ENCODE measurements around the gene C1orf210. TPM values are rescaled to one million over a fixed set of nuclear protein-coding genes. Genes with fewer than 3 reads are reported as not detected.

The C1orf210 gene
- total RNA-seq, 1 experiment from 2014 or later, result 1.5 TPM

DNA sequence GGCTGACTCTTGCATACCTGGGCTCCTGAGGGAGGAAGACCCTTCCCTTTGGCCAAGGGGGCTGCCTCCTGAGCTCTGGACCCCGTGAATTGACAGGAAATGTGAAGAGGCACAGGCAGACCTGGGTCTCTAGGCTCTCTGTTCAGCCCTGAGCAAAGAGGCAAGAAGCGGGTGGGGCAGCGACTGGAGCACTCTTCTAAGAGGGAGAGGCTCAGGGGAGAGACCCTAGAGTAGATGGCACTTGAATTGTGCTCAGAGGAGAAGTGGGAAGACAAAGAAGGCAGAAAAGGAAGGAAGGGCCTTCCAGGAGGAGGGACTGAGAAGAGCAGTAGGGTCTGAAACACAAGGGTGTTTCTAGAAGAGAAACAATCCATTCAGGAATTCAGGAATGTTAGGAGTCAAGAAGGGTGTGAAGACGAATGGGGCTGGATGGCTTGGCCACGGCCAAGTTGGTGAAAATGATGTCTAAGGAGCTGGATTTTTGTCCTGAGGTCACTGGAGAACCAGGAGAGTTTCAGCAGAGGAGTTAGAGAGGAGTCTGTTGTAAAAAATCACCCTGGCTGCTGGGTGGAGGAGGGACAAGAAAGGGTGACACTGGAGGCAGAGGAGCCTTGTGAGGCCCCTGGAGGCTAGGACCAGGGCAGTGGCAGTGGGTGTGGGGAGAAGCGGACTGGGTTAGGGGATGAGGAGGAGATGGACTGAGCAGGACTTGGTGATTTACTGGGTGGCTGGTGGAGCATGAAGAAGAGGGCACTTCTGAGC, 20.7 kb upstream of the C1orf210 start:
- Histone ChIP-seq H3K27me3 (ENCODE audit: control insufficient read depth, insufficient read depth, low read length) (no peaks in the 10 kb centered on the region), H3K36me3 (replicated peaks; ENCODE audit: control insufficient read depth, insufficient read depth, low read length) (no peaks in the 10 kb centered on the region), H3K4me3 (ENCODE audit: insufficient read depth, low read depth, low read length) (no peak overlapping the region)
- no peak for DNase-seq

- DNase-seq, result no peak
- no peak overlapping the region for H3K4me3 ChIP-seq (ENCODE audit: insufficient read depth, low read depth, low read length)
- no peaks in the 10 kb centered on the region for H3K27me3 ChIP-seq (ENCODE audit: control insufficient read depth, insufficient read depth, low read length)
- H3K36me3 ChIP-seq (replicated peaks; ENCODE audit: control insufficient read depth, insufficient read depth, low read length), result no peaks in the 10 kb centered on the region
Measured at GRCh38 chr1:43305461-43305860, 20.1 kb upstream of the C1orf210 start.

- H3K36me3 ChIP-seq (replicated peaks; ENCODE audit: control insufficient read depth, insufficient read depth, low read length), result no peaks in the 10 kb centered on the region
- no peak for DNase-seq
- H3K27me3 ChIP-seq (ENCODE audit: control insufficient read depth, insufficient read depth, low read length), result no peaks in the 10 kb centered on the region; the same call in 1 of the 2 replicates
- H3K4me3 ChIP-seq (ENCODE audit: insufficient read depth, low read depth, low read length), result no peak overlapping the region
Measured at GRCh38 chr1:43304771-43305300, 19.5 kb upstream of the C1orf210 start.

DNA sequence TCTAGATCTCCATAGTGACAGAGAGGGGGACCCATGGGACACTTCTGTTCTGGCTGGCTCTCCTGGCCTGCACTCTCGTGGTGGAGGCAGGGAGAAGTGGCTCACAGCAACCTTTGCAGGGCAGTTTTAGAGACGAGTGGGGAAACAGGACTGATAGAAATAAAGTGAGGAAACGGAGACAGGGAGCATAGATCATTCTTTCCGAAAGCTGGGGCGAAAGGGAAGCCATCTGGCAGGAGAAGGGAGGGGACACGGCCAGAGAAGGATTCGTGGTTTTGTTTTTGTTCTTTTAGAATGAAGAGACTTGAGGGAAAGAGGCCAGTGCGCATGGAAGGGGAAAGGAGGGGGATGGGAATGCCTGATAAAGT, 18.9 kb upstream of the C1orf210 start:
- Histone ChIP-seq H3K36me3 (replicated peaks; ENCODE audit: control insufficient read depth, insufficient read depth, low read length) (no peaks in the 10 kb centered on the region), H3K27me3 (ENCODE audit: control insufficient read depth, insufficient read depth, low read length) (no peaks in the 10 kb centered on the region; the same call in 1 of the 2 replicates), H3K4me3 (ENCODE audit: insufficient read depth, low read depth, low read length) (no peak overlapping the region)
- no peak for DNase-seq

DNA sequence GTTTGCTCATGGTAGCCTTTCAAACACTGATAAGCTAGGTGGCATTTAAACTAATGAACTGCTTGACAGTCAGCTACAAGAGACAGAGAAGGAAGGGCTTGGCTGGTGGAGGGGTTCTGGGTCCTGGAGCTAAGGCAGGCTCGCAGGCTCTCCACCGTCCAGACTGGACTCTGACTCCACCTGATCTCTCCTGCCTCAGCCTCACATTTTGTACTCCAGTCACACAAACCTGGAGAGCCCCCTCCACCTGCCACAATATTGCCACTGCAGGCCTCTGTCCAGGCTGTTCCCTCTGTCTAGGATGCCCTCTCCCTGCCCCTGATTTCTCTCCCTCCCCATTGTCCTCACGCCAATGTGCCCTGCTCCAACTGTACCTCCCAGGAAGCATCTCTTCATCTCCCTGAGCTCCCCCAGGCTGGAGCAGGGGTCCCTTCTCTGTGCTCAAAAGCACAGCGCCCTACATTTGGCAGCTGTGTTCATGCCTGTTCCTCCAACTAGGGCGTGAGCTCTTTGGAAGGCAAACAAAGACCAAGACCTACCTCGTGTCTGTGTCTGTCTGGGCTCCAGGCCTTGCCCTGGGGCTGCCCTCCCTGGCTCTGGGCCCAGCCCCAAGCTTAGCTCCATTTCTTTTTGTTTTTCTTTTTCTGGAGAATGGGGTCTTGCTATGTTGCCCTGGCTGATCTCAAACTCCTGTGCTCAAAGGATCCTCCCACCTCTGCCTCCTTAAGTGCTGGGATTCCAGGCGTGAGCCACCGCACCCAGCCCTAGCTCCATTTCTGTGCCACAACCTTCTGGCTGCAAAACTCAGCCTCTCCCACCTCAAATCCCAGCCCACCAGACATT, 18.3 kb upstream of the C1orf210 start:
- DNase-seq, result no peak
- Histone ChIP-seq H3K27me3 (ENCODE audit: control insufficient read depth, insufficient read depth, low read length) (no peaks in the 10 kb centered on the region; the same call in 1 of the 2 replicates), H3K4me3 (ENCODE audit: insufficient read depth, low read depth, low read length) (no peak overlapping the region), H3K36me3 (replicated peaks; ENCODE audit: control insufficient read depth, insufficient read depth, low read length) (no peaks in the 10 kb centered on the region)

- H3K27me3 ChIP-seq (ENCODE audit: control insufficient read depth, insufficient read depth, low read length), result no peaks in the 10 kb centered on the region; the same call in 1 of the 2 replicates
- H3K36me3 ChIP-seq (replicated peaks; ENCODE audit: control insufficient read depth, insufficient read depth, low read length), result no peaks in the 10 kb centered on the region
- H3K4me3 ChIP-seq (ENCODE audit: insufficient read depth, low read depth, low read length), result no peak overlapping the region
- DNase-seq, result no peak
Measured at GRCh38 chr1:43302721-43303470, 17.5 kb upstream of the C1orf210 start.

DNA sequence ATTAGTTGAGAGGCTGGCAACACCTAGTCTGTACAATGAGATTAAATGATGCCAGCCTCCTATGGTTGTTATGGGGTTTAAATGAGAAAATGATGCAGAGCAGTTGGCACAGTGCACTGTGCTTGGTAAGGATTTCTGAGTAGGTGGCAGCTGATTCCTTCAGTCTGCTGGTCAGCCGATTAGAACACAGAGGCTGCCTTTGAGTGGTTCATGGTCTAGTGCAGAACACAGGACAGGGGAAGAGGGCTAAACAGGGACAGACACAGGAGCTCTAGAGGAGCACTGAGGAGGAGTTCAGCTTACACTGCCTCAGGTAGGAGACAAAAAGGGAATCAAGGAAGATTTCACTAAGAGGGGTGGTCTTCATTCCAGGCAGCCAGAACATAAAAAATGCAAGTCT, 16.8 kb upstream of the C1orf210 start:
- no peak for DNase-seq
- no peak overlapping the region for H3K4me3 ChIP-seq (ENCODE audit: insufficient read depth, low read depth, low read length)
- H3K27me3 ChIP-seq (ENCODE audit: control insufficient read depth, insufficient read depth, low read length), result no peaks in the 10 kb centered on the region; the same call in 1 of the 2 replicates
- no peaks in the 10 kb centered on the region for H3K36me3 ChIP-seq (replicated peaks; ENCODE audit: control insufficient read depth, insufficient read depth, low read length)

GRCh38 chr1:43300378-43301094, 15.2 kb upstream of the C1orf210 start, which contains the start of gene TIE1:
Gene TIE1 (plus strand): TSS chr1:43300982. CDS start chr1:43301072, 90 bp downstream.
- no peak for DNase-seq
- Histone ChIP-seq H3K4me3 (ENCODE audit: insufficient read depth, low read depth, low read length) (no peak within 1 kb of the TSS), H3K36me3 (replicated peaks; ENCODE audit: control insufficient read depth, insufficient read depth, low read length) (no peaks in the 10 kb centered on the region), H3K27me3 (ENCODE audit: control insufficient read depth, insufficient read depth, low read length) (no peaks in the 10 kb centered on the region; the same call in 1 of the 2 replicates)

DNA sequence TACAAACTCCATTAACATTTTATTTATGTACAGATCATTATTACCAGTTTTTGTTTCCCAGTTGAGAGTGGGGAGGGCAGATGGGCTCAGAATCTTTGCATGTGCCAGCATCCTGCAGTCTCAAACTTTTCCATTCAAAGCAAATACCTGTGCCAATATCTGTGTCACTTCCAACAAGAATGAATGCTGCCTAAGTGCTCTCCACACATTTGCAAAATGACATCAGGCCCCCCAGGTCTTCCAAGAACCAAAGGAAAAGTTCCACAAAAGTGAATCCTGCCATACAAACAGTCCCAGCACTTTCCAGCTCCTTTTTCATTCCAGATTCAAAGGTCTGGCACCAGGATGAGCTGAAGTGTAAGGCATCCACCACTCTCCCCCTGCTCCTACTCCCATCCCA, 13.7 kb upstream of the C1orf210 start:
- Histone ChIP-seq H3K36me3 (replicated peaks; ENCODE audit: control insufficient read depth, insufficient read depth, low read length) (no peaks in the 10 kb centered on the region), H3K4me3 (ENCODE audit: insufficient read depth, low read depth, low read length) (no peak overlapping the region), H3K27me3 (ENCODE audit: control insufficient read depth, insufficient read depth, low read length) (no peaks in the 10 kb centered on the region; the same call in 1 of the 2 replicates)
- no peak for DNase-seq

GRCh38 chr1:43298055-43298454, 12.7 kb upstream of the C1orf210 start:
- DNase-seq, result no peak
- H3K36me3 ChIP-seq (replicated peaks; ENCODE audit: control insufficient read depth, insufficient read depth, low read length), result no peaks in the 10 kb centered on the region
- H3K27me3 ChIP-seq (ENCODE audit: control insufficient read depth, insufficient read depth, low read length), result no peaks in the 10 kb centered on the region; the same call in 1 of the 2 replicates
- H3K4me3 ChIP-seq (ENCODE audit: insufficient read depth, low read depth, low read length), result no peak overlapping the region

- DNase-seq, result no peak
- Histone ChIP-seq H3K4me3 (ENCODE audit: insufficient read depth, low read depth, low read length) (no peak overlapping the region), H3K36me3 (replicated peaks; ENCODE audit: control insufficient read depth, insufficient read depth, low read length) (no peaks in the 10 kb centered on the region), H3K27me3 (ENCODE audit: control insufficient read depth, insufficient read depth, low read length) (no peaks in the 10 kb centered on the region; the same call in 1 of the 2 replicates)
Measured at GRCh38 chr1:43296207-43296606, 10.8 kb upstream of the C1orf210 start.

DNA sequence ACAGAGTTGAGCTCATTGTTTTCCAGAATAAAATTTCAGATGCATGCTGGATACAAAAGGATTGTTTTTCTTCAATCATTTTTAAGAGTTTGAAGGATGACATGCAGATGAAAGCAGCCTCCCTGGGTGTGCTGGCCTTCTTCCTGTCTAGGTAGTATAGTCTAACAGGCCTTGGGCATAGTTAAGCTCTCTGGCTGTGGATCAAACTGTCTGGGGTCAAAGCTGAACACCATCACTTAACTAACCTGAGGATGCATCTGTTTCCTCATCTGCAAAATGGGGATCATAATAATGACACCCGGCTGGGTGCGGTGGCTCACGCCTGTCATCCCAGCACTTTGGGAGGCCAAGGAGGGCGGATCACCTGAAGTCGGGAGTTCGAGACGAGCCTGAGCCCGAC, 9.4 kb upstream of the C1orf210 start:
- Histone ChIP-seq H3K4me3 (ENCODE audit: insufficient read depth, low read depth, low read length) (no peak overlapping the region), H3K27me3 (ENCODE audit: control insufficient read depth, insufficient read depth, low read length) (no peaks in the 10 kb centered on the region; the same call in 1 of the 2 replicates), H3K36me3 (replicated peaks; ENCODE audit: control insufficient read depth, insufficient read depth, low read length) (no peaks in the 10 kb centered on the region)
- DNase-seq, result no peak

DNA sequence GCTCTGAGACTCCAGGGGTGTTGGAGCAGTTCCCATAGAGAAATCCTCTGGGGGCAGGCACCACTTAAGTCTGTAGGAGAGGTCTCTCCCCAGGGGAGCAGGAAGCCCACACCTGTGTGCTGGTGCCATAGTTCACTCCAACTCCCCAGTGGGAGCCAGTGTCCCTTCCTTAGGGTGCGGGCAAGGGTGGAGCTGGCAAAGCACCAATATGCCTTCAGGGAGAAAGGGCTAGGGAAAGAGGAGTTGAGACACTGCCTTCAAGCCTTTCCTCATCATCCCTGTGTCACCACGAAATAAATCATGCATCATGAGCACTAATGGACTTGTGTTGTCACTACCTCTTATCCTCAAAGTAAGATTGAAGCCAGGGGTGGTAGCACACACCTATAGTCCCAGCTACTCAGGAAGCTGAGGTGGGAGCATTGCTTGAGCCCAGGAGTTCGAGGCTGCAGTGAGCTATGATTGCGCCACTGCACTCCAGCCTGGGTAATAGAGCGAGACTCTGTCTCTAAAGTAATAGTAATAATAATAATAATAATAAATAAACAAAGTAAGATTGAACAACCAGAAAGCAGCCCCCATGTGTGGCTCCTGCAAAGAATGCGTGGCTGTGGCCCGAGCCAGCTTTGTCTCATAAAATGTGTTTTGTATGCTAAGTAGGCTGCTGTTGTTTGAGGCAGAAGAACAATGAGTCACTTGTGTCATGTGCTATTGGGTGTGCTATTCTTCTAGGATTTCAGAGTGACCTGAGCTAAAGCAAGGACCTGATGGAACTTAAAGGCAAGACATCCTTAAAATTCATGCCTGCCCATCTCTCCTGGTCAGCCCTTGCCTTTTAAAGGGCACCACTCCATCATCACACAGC, 8.7 kb upstream of the C1orf210 start:
- H3K4me3 ChIP-seq (ENCODE audit: insufficient read depth, low read depth, low read length), result no peak overlapping the region
- H3K27me3 ChIP-seq (ENCODE audit: control insufficient read depth, insufficient read depth, low read length), result no peaks in the 10 kb centered on the region
- DNase-seq, result no peak
- no peaks in the 10 kb centered on the region for H3K36me3 ChIP-seq (replicated peaks; ENCODE audit: control insufficient read depth, insufficient read depth, low read length)
